Liver (tissue), 9 donors: ENCODE data around the gene VAV3. TPM values are rescaled to one million over a fixed set of nuclear protein-coding genes. Genes with fewer than 3 reads are reported as not detected.

Experiments used
- DNase-seq: peaks from one replicate; pipeline ENCODE4 v3.0.0-alpha.2; 2017; ENCODE audit warnings: low spot score
- H3K27ac ChIP-seq, 2 donors: one replicate each; pipeline ENCODE4 v1.7.0; 2013; ENCODE audit warnings: inconsistent platforms in 2 of 2, low read length in 2 of 2, control low read depth in 1 of 2, low read depth in 1 of 2, mild to moderate bottlenecking in 1 of 2
- H3K27me3 ChIP-seq, 4 donors: one replicate each; pipeline versions ENCODE4 v1.6.1 to v1.7.0; 2013; ENCODE audit warnings: low read length in 3 of 4, inconsistent platforms in 1 of 4, mild to moderate bottlenecking in 1 of 4, moderate library complexity in 1 of 4; ENCODE audit not compliant: control insufficient read depth in 4 of 4, insufficient read depth in 4 of 4
- H3K36me3 ChIP-seq, 4 donors: one replicate each; pipeline versions ENCODE4 v1.6.1 to v1.7.0; 2013; ENCODE audit warnings: low read length in 3 of 4, mild to moderate bottlenecking in 3 of 4, low read depth in 1 of 4, moderate library complexity in 1 of 4; ENCODE audit not compliant: control insufficient read depth in 4 of 4, insufficient read depth in 3 of 4
- H3K4me1 ChIP-seq, 4 donors: one replicate each; pipeline versions ENCODE4 v1.6.1 to v1.7.0; 2013; ENCODE audit warnings: low read length in 3 of 4, mild to moderate bottlenecking in 3 of 4, moderate library complexity in 1 of 4; ENCODE audit not compliant: control insufficient read depth in 4 of 4, insufficient read depth in 4 of 4
- H3K4me3 ChIP-seq, 3 donors: one replicate each; pipeline versions ENCODE4 v1.6.1 to v1.7.0; 2013; ENCODE audit warnings: low read length in 3 of 3, control low read depth in 1 of 3, low read depth in 1 of 3, mild to moderate bottlenecking in 1 of 3
- H3K9ac ChIP-seq, 2 donors: one replicate each; pipeline ENCODE4 v1.7.0; 2013; ENCODE audit warnings: low read length in 2 of 2, mild to moderate bottlenecking in 2 of 2, moderate library complexity in 2 of 2, control low read depth in 1 of 2, low read depth in 1 of 2
- H3K9me3 ChIP-seq, 4 donors: one replicate each; pipeline versions ENCODE4 v1.6.1 to v1.7.0; 2013; ENCODE audit warnings: low read length in 3 of 4; ENCODE audit not compliant: control insufficient read depth in 4 of 4
- EGR1 ChIP-seq, 2 donors: IDR thresholded peaks; 2 replicates each; pipeline ENCODE4 v1.6.1; 2016 to 2018; ENCODE audit warnings: antibody characterized with exemption in 2 of 2, low read depth in 2 of 2
- FOXA2 ChIP-seq: IDR thresholded peaks from 2 replicates; pipeline ENCODE4 v1.6.1; 2016; ENCODE audit warnings: antibody characterized with exemption
- GABPA ChIP-seq, 2 donors: IDR thresholded peaks in 1 of 2; conservative IDR thresholded peaks in 1 of 2; 2 replicates each; pipeline ENCODE4 v1.6.1; 2016; ENCODE audit warnings: antibody characterized with exemption in 2 of 2, mild to moderate bottlenecking in 1 of 2, moderate library complexity in 1 of 2
- HNF4A ChIP-seq, 2 donors: conservative IDR thresholded peaks; 2 replicates each; pipeline ENCODE4 v1.6.1; 2016; ENCODE audit warnings: antibody characterized with exemption in 2 of 2, mild to moderate bottlenecking in 2 of 2
- HNF4G ChIP-seq: IDR thresholded peaks from 2 replicates; pipeline ENCODE4 v1.6.1; 2016; ENCODE audit warnings: antibody characterized with exemption
- JUND ChIP-seq, 2 donors: IDR thresholded peaks; 2 replicates each; pipeline ENCODE4 v1.6.1; 2016; ENCODE audit warnings: antibody characterized with exemption in 2 of 2
- NR2F2 ChIP-seq: IDR thresholded peaks from 2 replicates; pipeline ENCODE4 v1.6.1; 2016; ENCODE audit warnings: antibody characterized with exemption
- RAD21 ChIP-seq, 2 donors: IDR thresholded peaks; 2 replicates each; pipeline ENCODE4 v1.6.1; 2016; ENCODE audit warnings: antibody characterized with exemption in 2 of 2, mild to moderate bottlenecking in 2 of 2
- REST ChIP-seq: IDR thresholded peaks from 2 replicates; pipeline ENCODE4 v1.6.1; 2016; ENCODE audit warnings: antibody characterized with exemption, mild to moderate bottlenecking
- SP1 ChIP-seq: IDR thresholded peaks from 2 replicates; pipeline ENCODE4 v1.6.1; 2018; ENCODE audit warnings: antibody characterized with exemption, mild to moderate bottlenecking
- TAF1 ChIP-seq: conservative IDR thresholded peaks from 2 replicates; pipeline ENCODE4 v1.6.1; 2016; ENCODE audit warnings: antibody characterized with exemption, mild to moderate bottlenecking
- YY1 ChIP-seq: IDR thresholded peaks from 2 replicates; pipeline ENCODE4 v1.6.1; 2016; ENCODE audit warnings: antibody characterized with exemption, mild to moderate bottlenecking
- ZBTB33 ChIP-seq: IDR thresholded peaks from 2 replicates; pipeline ENCODE4 v1.6.1; 2016; ENCODE audit warnings: antibody characterized with exemption
- WGBS: extraction: QIAGEN DNeasy Blood & Tissue Kit; methylation state at CpG from one replicate; pipeline ENCODE4 v1.1.7; 2013; 5-methylcytosine and 5-hydroxymethylcytosine counted together
- polyA plus RNA-seq, 2 donors: library from polyadenylated mRNA; stranded (reverse) in 1 of 2; unstranded in 1 of 2; fragments of 200-250 nt in 1 of 2; fragments of >200 nt in 1 of 2; fragmentation: Nextera tagmentation in 1 of 2; extraction: Ambion mirVana in 1 of 2; gene quantifications; one replicate each; pipeline versions ENCODE4 v1.2.1 to v1.2.3, GENCODE V29; 2013 to 2015
- total RNA-seq, 2 donors: library from RNA; depleted of rRNA; stranded (reverse); fragments of >200 nt; gene quantifications; one replicate each; pipeline ENCODE4 v1.2.3, GENCODE V29; 2014
- TF ChIP-seq, protein P1 (sequence below): fragments of 150-350 bp; IDR thresholded peaks from 2 replicates; pipeline ENCODE4 v1.5.1; 2017; ENCODE audit warnings: improper control_type of control experiment, low read depth, low read length; ENCODE audit not compliant: missing input control
- TF ChIP-seq, protein P2 (sequence below): IDR thresholded peaks from 2 replicates; pipeline ENCODE4 v1.6.1; 2016; ENCODE audit warnings: antibody characterized with exemption
- donor health status: healthy.
- donor health status: healthy.
- donor health status: healthy.
- donor health status: healthy.
- donor health status: healthy.

Gene VAV3
- total and polyA plus RNA-seq, 4 donors = 0.46 to 4.8 (median 2.7) TPM

DNA sequence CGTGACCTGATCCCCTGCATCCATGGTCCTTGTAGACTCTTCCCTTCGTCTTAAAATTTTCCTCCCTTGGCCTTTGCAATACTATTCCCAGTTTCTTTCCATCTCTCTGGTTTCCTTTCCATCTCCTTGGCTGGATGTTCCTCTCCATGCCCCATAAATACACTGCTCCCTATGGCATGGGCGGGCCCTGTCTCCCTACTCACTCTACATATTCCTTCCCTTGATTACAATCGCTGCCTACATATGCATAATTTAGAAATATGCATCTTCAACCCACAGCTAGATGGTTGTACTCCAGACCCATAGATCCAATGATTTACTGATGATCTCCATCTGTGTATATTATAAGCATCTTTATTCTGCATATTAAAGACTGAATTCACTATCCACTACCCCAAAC, 419.1 kb downstream of the VAV3 start:
- no peak overlapping the region for H3K4me3 ChIP-seq
- H3K9me3 ChIP-seq = no peaks in the 10 kb centered on the region
- no peak overlapping the region for H3K9ac ChIP-seq
- H3K4me1 ChIP-seq = no peaks in the 10 kb centered on the region
- H3K27ac ChIP-seq = no peak overlapping the region
- DNase-seq = no peak
- no peaks in the 10 kb centered on the region for H3K36me3 ChIP-seq
- WGBS = 78% methylated on average over 4 of the region's 4 CpGs
- no peaks in the 10 kb centered on the region for H3K27me3 ChIP-seq
- TF ChIP-seq FOXA2 (no peak), JUND (IDR thresholded peaks at IDR 0.05) (no peak), HNF4G (no peak), SP1 (no peak), YY1 (no peak), ZBTB33 (no peak), REST (no peak), RAD21 (IDR thresholded peaks at IDR 0.05) (no peak), GABPA (IDR thresholded peaks at IDR 0.05 in 1 of 2, conservative IDR thresholded peaks at IDR 0.05 in 1 of 2) (no peak), NR2F2 (no peak), EGR1 (IDR thresholded peaks at IDR 0.05; ENCODE audit: low read depth in 2 of 2) (no peak), HNF4A (conservative IDR thresholded peaks at IDR 0.05) (no peak), TAF1 (no peak)
- TF ChIP-seq, protein P1, sequence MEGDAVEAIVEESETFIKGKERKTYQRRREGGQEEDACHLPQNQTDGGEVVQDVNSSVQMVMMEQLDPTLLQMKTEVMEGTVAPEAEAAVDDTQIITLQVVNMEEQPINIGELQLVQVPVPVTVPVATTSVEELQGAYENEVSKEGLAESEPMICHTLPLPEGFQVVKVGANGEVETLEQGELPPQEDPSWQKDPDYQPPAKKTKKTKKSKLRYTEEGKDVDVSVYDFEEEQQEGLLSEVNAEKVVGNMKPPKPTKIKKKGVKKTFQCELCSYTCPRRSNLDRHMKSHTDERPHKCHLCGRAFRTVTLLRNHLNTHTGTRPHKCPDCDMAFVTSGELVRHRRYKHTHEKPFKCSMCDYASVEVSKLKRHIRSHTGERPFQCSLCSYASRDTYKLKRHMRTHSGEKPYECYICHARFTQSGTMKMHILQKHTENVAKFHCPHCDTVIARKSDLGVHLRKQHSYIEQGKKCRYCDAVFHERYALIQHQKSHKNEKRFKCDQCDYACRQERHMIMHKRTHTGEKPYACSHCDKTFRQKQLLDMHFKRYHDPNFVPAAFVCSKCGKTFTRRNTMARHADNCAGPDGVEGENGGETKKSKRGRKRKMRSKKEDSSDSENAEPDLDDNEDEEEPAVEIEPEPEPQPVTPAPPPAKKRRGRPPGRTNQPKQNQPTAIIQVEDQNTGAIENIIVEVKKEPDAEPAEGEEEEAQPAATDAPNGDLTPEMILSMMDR = no peak
- TF ChIP-seq, protein P2, sequence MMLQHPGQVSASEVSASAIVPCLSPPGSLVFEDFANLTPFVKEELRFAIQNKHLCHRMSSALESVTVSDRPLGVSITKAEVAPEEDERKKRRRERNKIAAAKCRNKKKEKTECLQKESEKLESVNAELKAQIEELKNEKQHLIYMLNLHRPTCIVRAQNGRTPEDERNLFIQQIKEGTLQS = no peak

DNA sequence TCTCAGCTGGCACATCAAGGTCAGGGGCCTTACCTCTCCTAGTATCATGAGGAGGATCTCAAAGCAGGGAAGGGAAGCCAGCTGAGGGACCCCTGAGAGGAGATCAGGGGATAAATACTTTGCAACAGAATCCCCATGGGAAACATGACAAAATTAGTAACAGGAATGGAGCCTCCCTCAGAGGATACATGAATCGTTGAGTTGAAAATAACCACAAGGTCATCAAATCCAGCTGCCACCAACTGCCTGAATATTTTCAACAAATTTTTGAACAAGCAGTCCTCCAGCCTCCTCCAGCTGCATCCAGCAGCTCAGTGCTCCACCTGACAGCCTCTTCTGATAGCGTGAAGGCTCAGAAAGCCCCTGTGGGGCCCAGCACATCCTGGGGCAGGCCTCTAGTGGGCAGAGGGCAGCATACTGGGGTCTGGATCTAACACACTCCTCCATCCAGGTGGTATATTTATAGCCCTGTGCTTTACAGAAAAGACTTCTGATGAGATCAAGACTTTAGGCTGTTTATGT, 419.9 kb downstream of the VAV3 start:
- Histone ChIP-seq H3K27ac (no peak overlapping the region), H3K9ac (no peak overlapping the region), H3K4me1 (no peaks in the 10 kb centered on the region), H3K27me3 (peaks cover 0 to 2% (median 0%) of the 10 kb centered on the region in 4 donors), H3K9me3 (no peaks in the 10 kb centered on the region), H3K4me3 (no peak overlapping the region), H3K36me3 (no peaks in the 10 kb centered on the region)
- DNase-seq = no peak
- 80% methylated on average over 2 of the region's 2 CpGs for WGBS
- TF ChIP-seq SP1 = no peak
- TF ChIP-seq, protein P1 = no peak
- TF ChIP-seq EGR1 (IDR thresholded peaks at IDR 0.05; ENCODE audit: low read depth in 2 of 2) = no peak
